GM21367 (cell line): ENCODE data around the gene STYK1.

ENCODE experiments used
- ATAC-seq: cut with Tn5 transposase; IDR thresholded peaks from one replicate; pipeline ENCODE4 v1.9.1; 2021; ENCODE audit not compliant: unreplicated experiment

Gene STYK1

DNA sequence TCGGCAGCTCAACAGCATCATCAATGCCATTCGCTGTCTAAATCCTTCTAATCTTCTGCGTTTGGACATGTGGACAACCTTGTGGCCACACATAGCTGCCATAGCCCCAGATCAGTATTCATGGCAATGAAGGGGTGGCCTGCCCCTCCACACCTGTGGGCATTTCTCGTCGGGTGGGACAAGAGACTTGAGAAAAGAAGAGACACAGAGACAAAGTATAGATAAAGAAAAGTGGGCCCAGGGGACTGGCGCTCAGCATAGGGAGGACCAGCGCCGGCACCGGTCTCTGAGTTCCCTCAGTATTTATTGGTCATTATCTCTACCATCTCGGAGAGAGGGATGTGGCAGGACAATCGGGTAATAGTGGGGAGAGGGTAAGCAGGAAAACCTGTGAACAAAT lies 102.7 kb downstream of the STYK1 start:
- ATAC-seq = no peak
